Measurements from ENCODE around the gene QRSL1.

DNA sequence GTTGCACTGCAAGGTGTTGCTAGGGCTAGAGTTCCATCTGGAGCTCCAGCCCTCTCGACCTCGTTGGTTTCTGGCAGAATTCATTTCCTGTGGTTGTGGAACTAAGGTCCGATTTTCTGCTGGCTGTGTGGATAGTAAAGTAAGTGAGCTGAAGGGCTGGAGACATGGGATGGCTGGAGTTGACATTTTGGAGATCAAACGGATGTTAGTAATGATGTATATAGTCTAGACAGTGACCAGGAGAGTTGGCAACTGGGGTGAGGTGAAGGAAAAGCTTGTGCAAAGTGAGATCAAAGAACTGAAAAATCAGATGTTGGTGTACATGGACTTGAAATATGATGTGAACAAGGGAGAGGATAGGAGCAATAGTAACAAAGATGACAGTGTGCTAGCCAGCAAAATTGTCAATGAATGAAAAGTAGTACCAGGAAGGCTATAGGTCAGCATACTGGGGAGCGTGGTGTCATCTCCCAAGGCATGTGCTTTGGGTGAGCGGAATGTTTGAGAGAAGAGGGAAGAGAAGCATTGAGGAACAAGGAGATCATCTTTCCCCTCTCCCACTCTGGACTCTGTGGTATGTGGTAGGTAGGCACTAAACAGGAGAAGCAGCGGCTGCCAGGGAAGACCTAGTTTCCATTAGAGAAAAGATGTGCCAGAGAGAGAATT, 7.8 kb downstream of the QRSL1 start:
- TF ChIP-seq, protein P1, sequence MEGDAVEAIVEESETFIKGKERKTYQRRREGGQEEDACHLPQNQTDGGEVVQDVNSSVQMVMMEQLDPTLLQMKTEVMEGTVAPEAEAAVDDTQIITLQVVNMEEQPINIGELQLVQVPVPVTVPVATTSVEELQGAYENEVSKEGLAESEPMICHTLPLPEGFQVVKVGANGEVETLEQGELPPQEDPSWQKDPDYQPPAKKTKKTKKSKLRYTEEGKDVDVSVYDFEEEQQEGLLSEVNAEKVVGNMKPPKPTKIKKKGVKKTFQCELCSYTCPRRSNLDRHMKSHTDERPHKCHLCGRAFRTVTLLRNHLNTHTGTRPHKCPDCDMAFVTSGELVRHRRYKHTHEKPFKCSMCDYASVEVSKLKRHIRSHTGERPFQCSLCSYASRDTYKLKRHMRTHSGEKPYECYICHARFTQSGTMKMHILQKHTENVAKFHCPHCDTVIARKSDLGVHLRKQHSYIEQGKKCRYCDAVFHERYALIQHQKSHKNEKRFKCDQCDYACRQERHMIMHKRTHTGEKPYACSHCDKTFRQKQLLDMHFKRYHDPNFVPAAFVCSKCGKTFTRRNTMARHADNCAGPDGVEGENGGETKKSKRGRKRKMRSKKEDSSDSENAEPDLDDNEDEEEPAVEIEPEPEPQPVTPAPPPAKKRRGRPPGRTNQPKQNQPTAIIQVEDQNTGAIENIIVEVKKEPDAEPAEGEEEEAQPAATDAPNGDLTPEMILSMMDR (conservative IDR thresholded peaks at IDR 0.05; ENCODE audit: low read depth, low read length): no peak
- TF ChIP-seq POLR2A (IDR thresholded peaks at IDR 0.05; ENCODE audit: low read depth, low read length) (no peak), RAD21 (IDR thresholded peaks at IDR 0.05; ENCODE audit: low read length) (no peak)

All from IMR-90 (cell line).